Naive thymus-derived CD8-positive, alpha-beta T cell (primary cell): ENCODE measurements around the gene TXNL4A. TPM values are rescaled to one million over a fixed set of nuclear protein-coding genes. Genes with fewer than 3 reads are reported as not detected.

Experiments used
- polyA plus RNA-seq, 3 donors: library from polyadenylated mRNA; unstranded; fragments of 300-500 nt; fragmentation: Illumina TruSeq; gene quantifications; one replicate each; pipeline ENCODE4 v1.2.3, GENCODE V29; 2021
- total RNA-seq, 8 experiments: library from RNA in 2 of 8; stranded (reverse) in 2 of 8; gene quantifications; one replicate each; pipeline ENCODE4 v1.2.3 and lab custom pipeline; 2021 to 2026

TXNL4A gene
- total and polyA plus RNA-seq, 5 experiments from 2014 or later = 71.9 to 225 (median 213) TPM

Other genes with a start within 250 kb of the TXNL4A start
- gene KCNG2, start 190.6 kb downstream of the TXNL4A start, total RNA-seq = not detected
- gene KCNG2, start 190.6 kb downstream of the TXNL4A start, polyA plus RNA-seq = not detected
- 10 to 100 TPM; 31.8 to 38.7 TPM for gene SLC66A2, start 36.9 kb downstream of the TXNL4A start, total RNA-seq
- 10 to 100 TPM; 14.1 to 22.0 (median 19.4) TPM for gene SLC66A2, start 36.9 kb downstream of the TXNL4A start, polyA plus RNA-seq
- 10 to 100 TPM; 51.0 to 54.5 TPM for gene HSBP1L1, start 23.9 kb downstream of the TXNL4A start, total RNA-seq
- 10 to 100 TPM; 11.2 to 24.5 (median 16.0) TPM for gene HSBP1L1, start 23.9 kb downstream of the TXNL4A start, polyA plus RNA-seq
- gene RBFA, start 45.9 kb upstream of the TXNL4A start, total RNA-seq = 10 to 100 TPM; 28.2 to 29.8 TPM
- gene RBFA, start 45.9 kb upstream of the TXNL4A start, polyA plus RNA-seq = 10 to 100 TPM; 14.8 to 15.4 (median 15.1) TPM
- 10 to 100 TPM; 22.7 to 25.5 TPM for gene ADNP2, start 120.7 kb upstream of the TXNL4A start, total RNA-seq
- gene ADNP2, start 120.7 kb upstream of the TXNL4A start, polyA plus RNA-seq = 10 to 100 TPM in 1 of 3 donors, 1 to 10 TPM in 2; 8.1 to 11.7 (median 9.2) TPM